Central memory CD4-positive, alpha-beta T cell (primary cell): Measurements from ENCODE around the gene TXN2.
"Not testable (repeated sequence)": the region's sequence is repeated elsewhere in the genome, so short reads cannot be mapped to it uniquely, and the experiment has no call there.

Experiments used
- DNase-seq: peaks from one replicate; pipeline ENCODE4 v3.0.0; 2022

The TXN2 gene

DNA sequence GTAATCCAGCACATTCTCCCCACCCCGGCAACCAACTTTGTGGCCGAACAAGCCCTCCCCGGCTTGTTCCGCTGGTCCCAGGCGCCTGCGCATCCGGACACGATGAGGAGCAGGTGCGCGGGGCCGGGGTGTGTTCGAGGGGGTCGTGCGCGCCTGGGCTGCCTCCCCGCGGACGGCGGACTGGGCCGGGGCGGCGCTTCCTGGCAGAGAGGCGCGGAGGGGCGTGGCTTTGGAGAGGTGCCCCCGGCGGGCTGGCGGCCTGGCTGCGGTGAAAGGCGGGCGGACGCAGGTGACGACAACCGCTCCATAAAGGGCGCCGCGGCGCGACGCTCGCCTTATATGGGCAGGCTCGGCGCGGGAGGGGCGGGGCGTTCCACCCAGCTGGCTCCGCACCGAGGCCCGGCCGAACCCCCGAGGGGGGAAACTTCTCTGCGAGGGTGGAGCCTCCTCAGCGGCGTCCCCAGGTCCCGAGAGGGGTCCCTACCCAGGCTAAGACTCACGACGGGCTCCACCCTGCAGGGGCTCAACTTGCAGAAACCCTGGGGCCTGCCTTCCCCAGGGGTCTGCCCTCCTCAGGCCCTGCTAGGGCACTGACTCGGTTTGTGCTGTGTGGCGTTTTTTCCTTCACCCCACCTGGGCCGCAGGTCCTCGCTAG lies 26.4 kb downstream of the TXN2 start:
- peak; percentile 95 for DNase-seq

DNA sequence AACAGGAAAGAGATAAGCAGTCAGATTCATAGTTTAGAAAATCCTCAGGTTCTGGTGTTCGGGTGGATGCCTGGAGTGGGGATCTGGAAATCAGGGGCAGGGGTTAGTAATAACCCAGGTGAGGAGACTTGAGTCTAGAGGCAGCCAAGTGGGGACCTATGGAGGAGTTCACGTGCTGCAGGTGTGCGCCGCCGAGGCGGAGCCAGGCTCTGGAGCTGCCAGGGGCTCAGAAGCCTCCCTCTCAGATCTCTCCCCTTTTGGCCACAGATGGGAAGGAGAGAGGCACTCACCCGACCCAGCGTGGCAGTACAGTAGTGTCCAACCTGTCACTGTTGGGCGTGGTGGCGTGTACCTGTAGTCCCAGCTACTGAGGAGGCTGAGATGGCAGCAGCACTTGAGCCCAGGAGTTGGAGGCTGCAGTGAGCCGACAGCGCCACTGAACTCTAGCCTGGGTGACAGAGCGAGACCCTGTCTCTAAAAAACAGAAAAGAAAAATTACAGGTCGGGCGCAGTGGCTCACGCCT lies 27.5 kb downstream of the TXN2 start:
- no peak for DNase-seq

DNA sequence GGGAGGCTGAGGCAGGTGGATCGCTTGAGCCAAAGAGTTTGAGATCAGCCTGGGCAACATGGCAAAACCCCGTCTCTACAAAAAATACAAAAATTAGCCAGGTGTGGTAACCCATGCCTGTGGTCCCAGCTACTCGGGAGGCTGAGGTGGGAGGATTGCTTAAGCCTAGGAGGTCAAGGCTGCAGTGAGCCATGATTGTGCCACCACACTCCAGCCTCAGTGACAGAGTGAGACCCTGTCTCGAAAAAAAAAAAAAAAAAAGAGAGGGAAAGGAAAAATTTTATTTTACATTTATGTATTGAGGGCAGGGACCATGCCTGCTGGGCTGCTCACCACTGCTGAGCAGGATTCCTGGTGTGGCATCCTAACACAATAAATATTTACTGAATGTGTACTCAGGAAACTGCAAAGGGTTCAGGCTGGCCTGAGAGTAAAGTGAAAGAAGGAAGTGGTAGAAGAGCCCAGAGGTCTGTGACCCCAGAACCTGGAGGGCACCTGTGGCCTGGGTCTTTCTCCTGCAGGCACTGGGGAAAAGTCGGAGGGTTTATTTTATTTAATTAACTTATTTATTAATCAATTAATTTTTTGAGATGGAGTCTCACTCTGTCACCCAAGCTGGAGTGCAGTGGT lies 28.3 kb downstream of the TXN2 start:
- not testable (repeated sequence) for DNase-seq

DNA sequence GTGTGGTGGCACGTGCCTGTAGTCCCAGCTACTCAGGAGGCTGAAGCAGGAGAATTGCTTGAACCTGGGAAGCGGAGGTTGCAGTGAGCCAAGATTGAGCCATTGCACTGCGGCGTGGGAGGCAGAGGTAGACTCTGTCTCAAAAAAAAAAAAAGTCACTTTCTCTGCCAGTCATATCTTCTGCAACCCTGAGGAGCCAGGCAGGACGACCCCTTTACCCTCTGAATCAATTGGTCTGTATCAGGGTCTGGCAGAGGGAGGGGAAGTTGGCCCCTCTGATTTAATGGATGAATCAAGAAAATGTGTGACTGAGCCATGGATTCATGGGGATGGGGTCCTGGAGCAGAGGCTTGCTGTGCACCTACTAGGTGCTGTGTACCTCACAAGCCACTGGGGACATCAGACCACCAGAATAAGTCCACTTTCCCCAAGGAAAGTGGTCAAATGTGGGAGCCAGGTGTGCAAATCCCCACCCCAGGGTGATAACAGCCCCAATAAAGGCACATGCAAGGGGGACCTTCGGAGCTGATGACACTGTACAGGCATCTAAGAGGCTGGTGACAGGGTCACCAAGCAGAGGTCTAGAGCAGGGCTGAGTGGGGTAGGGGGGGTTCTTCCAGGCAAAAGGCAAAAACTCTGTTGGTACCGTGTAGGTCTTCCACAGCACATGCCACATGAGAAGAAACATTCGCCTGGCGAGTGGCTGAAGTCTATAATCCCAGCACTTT lies 29.0 kb downstream of the TXN2 start:
- DNase-seq = no peak

DNA sequence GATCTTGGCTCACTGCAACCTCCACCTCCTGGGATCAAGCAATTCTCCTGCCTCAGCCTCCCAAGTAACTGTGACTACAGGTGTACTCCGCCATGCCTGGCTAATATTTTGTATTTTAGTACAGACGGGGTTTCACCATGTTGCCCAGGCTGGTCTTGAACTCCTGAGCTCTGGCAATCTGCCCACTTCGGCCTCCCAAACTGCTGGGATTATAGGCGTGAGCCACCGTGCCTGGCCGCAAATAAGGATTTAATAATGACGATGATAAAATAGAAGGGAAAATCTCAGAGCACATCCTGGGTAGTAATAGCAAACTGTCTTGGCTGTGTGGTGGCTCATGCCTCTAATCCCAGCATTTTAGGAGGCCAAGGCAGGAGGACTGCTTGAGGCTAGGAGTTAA lies 30.5 kb downstream of the TXN2 start:
- not testable (repeated sequence) for DNase-seq

DNA sequence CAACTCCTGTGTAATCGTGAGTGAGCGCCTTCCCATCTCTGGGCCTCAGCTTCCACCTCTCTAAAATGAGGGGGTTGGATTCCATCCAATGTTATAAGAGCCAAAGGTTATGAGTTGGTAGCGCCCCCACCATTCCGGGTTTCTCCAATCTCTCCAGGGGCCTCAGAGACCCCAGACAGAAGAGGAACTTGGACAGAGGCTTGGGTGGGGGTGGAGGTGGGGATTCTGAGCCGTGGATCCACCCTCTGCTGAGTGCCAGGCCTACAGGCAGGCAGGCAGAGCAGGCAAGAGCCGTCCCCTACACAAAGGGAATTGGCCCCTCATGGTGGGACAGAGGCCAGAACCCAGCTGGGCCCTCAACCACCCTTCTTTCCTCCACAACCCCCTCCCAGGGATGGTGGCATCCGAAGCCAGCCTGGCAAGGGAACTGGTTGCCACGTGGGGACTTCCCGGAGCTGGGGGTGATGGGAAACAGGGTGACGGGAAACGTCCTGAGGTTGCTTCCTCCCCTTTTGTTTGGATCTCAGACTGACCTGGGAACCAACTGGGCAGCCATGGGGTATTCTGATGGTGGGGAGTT lies 31.8 kb downstream of the TXN2 start:
- no peak for DNase-seq

DNA sequence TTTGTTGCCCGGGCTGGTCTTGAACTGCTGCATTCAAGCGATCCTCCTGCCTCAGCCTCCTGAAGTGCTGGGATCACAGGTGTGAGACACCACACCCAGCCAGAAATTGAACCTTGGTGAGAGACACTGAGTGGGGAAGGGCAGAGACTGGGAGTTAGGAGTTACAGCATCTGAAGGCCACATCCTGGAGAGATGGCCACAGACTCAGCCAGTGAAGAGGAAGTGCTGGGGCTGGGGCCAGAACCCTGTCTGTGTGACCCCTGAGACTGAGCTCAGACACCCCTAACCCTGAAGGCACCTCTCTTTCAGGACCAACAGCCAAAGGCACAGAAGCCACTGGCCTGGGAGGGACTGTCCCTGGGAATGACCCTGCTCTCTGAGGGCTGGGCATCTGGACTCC lies 33.8 kb downstream of the TXN2 start:
- no peak for DNase-seq

DNA sequence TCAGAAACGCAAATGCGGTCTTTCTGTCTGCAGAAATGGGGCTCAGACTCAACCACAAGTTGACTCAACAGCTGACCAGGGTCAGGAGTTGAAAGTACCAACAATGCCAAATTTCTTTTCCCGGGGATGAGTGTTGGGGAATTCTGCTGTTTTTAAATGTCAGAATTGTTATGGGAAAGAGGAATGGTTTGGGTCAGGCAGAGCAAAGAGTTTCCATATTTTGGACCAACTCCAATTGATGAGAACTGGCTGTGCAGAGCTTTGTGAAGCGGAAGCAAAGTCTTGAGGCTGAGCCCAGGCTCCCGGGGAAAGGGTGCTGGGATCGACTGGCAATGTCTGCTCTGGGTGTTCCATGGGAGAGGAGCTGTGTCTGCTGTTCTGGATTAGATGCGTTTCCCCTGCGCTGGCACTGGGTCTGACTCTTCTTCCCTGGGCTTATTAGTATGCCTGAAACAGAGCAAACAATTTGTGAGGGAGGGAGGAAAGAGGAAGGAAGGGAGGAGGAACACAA lies 36.2 kb downstream of the TXN2 start:
- no peak for DNase-seq

DNA sequence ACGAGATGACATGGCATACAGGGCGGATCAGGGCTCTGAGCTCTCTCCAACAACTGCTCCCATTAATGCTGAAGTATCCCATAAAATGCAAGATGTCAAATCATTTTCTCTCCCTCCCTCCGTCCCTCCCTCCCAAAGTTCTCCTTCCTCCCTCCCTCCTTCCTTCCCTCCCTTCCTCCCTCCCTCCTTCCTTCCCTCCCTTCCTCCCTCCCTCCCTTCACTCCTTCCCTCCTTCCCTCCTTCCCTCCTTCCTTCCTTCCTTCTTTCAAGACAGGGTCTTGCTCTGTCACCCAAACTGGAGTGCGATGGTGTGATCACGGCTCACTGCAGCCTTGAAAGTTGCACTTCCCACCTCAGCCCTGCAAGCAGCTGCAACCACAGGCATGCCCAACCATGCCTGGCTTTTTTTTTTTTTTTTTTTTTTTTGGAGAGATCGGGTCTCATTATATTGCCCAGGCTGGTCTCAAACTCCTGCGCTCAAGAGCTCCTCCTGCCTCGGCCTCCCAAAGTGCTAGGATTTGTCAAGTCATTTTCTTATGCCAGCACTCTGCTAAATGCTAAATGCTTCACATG lies 38.2 kb downstream of the TXN2 start:
- no peak for DNase-seq

DNA sequence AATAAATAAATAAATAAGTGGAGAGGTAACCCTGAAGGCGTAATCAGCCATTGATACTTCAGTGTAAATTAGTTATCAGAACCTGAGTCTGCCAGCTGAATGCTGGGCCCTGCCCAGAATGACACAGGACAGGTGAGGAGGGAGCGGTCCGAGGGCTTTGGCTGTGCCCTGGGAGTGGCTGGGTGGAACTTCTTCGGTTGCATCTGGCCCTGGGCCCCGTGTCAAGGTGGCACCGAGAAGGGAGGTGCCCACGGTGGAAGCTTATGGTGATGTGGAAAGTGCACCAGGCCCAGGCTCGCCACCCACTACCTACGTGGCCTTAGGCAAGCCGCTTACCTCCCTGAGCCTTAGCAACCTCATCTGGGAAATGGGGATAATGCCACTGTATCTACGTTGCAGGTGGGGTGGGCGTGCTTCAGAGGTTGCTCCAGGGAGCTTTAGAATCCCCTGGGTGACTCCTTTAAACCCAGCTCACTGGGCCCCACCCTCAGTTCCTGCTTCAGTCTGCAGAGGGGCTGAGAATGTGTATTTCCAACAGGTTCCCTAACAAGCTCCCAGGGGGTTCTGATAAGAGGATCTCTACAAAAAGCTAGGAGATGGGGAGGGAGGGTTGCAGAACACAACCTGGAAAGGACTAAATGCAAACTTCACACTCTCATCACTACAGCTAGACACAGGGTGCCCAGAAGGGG lies 38.8 kb downstream of the TXN2 start:
- no peak for DNase-seq

DNA sequence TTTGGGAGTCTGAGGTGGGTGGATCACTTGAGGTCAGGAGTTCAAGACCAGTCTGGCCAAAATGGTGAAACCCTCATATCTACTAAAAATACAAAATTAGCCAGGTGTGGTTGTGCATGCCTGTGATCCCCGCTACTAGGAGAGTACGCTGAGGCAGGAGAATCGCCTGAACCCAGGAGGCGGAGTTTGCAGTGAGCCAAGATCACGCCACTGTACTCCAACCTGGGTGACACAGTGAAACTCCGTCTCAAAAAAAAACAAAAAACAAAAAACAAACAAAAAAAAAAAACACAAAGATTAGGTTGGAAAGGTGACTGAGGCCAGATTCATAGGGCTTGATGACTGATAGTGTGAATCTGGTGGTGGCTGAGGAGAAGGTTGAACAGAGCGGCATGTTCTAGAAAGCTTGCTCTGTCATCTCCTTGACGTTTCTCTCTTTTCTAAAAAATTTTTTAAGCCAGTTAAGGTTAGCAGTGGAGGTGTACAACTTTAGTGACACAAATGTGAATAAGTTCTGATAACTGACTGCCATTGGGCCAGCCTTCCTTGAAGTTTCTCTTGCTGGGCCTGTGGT lies 40.9 kb downstream of the TXN2 start:
- DNase-seq = no peak

DNA sequence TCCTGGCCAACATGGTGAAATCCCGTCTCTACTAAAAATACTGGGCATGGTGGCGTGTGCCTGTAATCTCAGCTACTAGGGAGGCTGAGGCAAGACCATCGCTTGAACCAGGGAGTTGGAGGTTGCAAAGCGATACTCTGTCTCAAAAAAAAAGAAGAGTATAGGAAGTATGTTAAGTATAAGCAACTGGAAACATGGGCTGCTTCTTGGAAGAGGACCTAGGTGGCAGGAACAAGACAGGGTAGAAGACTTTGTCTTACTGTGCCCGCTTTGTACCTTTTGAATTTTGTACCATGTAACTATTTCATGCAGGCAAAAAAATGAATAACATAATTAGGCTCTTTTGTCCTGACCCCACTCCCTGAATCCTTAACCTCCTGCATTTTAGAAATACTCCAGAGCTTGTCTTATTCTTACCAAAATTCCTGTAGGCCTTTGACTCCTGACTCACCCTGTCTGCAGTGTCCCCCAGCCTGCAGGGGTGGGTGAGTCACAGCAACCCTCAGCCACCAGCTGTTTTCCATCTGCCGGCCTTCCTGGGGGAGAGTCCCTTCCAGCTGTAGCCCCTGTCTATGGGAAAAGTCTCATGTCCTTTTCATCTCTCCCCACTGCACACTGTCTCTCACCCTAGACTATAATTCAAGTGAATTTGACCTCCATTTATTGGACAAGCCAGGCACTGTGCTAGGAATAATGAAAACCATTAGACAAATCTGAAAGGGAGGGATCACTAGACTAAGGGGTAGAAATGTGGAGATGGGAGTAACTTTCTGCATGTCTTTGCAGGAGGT lies 41.8 kb downstream of the TXN2 start:
- DNase-seq = no peak

DNA sequence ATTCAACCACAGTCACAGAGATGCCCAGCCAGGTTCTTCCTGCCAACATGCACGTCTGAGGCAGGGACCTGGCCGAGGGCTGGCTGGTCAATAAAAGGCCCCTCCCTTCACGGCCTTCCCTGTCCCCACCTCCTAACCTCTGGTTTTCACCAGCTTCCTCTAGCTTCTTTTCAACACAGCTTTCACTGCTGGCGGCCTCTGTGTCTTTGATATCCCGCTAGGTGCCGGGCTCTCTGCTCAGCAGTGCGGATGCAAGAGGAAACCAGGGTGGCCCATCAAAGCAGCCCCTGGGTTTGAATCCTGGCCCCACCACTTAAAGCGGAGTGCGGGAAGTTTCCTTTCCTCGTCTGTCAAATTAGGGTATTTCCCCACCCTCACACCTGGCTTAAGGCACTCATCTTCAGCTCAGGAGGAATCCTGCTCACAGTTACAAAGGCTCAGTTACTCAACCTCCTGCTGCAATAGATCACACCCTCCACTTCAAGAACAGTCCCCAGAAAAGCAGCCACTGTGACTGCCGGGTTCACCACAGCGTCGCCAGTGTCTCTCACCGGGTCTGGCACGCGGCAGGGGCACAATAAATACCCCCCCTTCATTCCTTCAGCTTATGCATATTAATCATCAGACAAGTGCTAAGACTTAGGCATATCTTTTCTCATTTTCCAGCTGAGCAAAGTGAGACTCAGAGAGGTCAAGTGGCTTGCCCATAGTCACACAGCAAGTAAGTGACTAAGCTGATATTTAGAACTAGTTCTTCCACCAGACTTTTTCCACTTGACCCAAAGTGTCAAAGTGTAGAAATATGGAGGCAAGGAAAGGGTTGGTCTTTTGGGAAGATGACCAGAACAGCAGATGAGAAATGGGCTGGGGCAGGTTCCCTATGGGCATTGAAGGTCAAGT lies 45.7 kb downstream of the TXN2 start:
- peak; percentile 77 for DNase-seq

DNA sequence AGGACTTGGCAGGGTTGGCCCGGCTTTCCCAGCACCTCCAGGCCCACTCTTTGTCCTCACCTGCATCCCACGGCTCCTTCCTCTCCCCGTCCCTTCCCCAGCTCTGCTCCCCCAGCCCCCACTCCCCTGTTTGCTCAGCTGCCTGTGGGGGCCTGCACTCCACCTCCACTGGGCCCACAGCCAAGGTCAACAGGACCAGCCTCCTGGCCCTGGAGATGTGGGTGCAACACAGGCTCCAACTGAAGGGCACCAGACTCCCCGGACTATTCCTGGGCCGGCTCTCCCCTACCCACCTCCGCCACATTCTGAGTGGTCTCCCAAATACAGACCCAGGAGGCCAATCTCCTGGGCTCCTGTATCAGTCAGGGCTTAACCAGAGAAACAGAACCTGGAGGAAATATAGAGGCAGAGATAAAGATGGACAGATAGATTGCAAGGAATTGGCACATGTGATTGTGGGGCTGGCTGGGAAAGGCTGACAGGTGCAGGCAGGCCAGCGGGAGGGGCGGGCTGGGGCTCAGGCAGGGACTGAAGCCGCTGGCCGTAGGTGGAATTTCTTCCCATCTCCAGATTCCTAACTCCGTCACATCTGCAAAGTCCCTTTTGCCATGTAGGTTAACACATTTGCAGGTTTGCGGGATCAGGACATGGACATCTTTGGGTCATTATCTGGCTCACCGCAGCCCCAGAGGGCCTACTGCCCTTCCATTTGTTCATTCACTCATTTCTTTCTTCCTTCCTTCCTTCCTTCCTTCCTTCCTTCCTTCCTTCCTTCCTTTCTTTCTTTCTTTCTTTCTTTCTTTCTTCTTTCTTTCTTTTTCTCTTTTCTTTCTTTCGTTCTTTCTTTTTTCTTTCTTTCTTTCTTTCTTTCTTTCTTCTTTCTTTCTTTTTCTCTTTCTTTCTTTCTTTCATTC lies 47.9 kb downstream of the TXN2 start:
- no peak for DNase-seq

DNA sequence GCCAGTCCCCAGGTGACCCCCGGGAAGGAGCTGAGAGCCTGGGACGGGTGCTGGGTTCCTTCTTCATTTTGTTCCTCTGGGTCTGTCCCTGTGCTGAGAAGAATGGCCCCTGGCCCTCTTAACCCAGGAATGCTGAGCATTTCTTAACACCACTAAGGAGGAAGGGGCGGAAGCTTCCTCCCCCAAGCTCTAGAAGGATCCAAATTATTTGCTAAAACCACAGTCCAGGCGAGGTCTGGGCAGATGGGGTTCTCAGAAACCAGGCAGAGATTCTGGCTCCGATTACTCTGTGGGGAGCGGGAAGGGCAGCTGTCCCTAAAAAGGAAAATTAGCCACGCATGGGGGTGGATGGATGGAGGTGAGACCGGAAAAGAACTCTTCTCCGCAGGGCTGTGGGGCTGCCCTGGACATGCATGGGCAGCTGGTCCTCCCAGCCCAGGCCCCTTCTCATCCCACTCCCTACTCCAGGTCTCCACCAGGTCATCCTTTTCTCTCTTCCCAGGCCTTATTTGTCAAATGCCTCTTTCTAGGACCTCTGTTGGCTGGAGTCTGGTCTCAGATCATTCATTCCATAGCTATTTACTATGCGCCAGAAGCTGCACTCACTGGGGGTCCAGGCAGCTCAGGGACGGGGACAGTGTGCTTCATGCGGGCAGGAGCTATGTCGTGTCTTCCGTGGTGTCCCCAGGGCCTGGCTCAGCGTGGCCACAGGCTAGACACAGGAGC lies 48.7 kb downstream of the TXN2 start:
- DNase-seq = no peak

DNA sequence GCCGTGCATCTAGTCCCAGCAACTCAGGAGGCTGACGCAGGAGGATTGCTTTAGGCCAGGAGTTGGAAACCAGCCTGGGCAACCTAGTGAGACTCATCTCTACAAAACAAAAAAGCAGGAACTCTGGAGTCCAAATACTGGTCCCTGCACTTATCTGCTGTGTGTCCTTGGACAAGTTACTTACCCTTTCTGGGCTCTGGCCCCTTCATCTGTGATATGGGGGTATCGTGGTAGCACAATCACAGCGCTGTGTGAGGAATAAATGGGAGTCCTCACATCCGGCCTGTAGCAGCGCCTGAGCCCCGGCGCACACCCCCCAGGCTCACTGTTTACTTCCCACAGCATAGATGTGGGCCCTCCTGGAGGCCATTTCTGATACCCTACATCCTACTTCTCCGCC lies 49.5 kb downstream of the TXN2 start:
- DNase-seq = no peak

DNA sequence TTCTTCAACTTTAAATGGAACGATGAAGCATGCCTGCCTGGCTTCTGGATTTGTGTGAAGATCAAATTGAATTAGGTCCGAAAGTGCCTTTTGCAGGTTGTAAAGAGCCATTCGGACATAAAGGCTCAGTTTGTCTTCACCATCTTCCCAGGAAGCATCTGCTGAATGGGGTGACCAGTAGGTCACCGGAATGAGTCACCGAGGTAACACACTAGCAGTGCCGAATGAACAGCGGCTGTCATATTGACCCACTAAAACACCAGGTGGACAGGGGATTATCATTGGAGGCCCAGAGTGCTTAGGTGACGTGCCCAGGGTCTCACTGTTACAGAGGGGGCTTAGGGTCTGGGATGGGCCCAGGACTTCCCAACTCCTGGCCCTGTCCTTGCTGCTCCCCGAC lies 50.6 kb downstream of the TXN2 start:
- DNase-seq = no peak

DNA sequence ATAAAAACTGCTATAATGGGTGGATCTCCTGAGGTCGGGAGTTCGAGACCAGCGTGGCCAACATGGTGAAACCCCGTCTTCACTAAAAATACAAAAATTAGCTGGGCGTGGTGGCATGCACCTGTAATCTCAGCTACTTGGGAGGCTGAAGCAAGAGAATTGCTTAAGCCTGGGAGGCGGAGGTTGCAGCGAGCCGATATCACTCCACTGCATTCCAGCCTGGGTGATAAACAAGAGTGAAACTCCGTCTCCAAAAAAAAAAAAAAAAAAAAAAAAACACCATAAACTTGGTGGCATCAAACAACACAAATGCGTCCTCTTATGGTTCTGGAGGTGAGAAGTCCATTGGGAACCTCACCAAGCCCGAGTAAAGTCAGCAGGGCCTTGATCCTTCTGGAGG lies 53.5 kb downstream of the TXN2 start:
- not testable (repeated sequence) for DNase-seq
